C4-2B (cell line): Measurements from ENCODE around the gene KDM7A.

Source experiments
- CTCF ChIP-seq: fragments of 450-650 bp; conservative IDR thresholded peaks from 2 replicates; pipeline ENCODE4 v1.5.1; 2017; ENCODE audit warnings: mild to moderate bottlenecking
- ZFX ChIP-seq: fragments of 450-650 bp; IDR thresholded peaks from 2 replicates; pipeline ENCODE4 v1.6.1; 2017

GRCh38 chr7:140055833-140056232, 121.0 kb downstream of the KDM7A start:
- no peak for TF ChIP-seq CTCF
- no peak for TF ChIP-seq ZFX
